T-helper 1 cell treated with Interleukin-12 subunit alpha and Interleukin-12 subunit beta and Interleukin-4 antibody, amounts not matched to agents 30 μg/mL and 1 μg/mL, for 36 hours (primary cell): ENCODE measurements around the gene TP63.

Experiments
- H3K27ac Mint-ChIP-seq: one replicate; pipeline ENCODE4 v1.8.0; 2021; ENCODE audit warnings: mild to moderate bottlenecking, mixed read lengths
- H3K27me3 Mint-ChIP-seq: one replicate; pipeline ENCODE4 v1.8.0; 2021; ENCODE audit warnings: low read depth, mixed read lengths
- H3K36me3 Mint-ChIP-seq: one replicate; pipeline ENCODE4 v1.8.0; 2021; ENCODE audit warnings: low read depth, mixed read lengths
- H3K4me1 Mint-ChIP-seq: one replicate; pipeline ENCODE4 v1.8.0; 2021; ENCODE audit warnings: low read depth, mixed read lengths
- H3K4me3 Mint-ChIP-seq: one replicate; pipeline ENCODE4 v1.8.0; 2021; ENCODE audit warnings: mild to moderate bottlenecking, moderate library complexity, mixed read lengths
- H3K9me3 Mint-ChIP-seq: one replicate; pipeline ENCODE4 v1.8.0; 2021; ENCODE audit warnings: mixed read lengths

TP63 gene

GRCh38 chr3:189945935-189946709, 314.9 kb downstream of the TP63 start:
- no peak overlapping the region for H3K27ac Mint-ChIP-seq
- no peaks in the 10 kb centered on the region for H3K9me3 Mint-ChIP-seq
- H3K4me3 Mint-ChIP-seq: no peak overlapping the region
- peaks cover 3% of the 10 kb centered on the region for H3K4me1 Mint-ChIP-seq
- no peaks in the 10 kb centered on the region for H3K36me3 Mint-ChIP-seq
- no peaks in the 10 kb centered on the region for H3K27me3 Mint-ChIP-seq
